GM12878 (cell line): ENCODE measurements around the gene MAPKAP1. TPM values are rescaled to one million over a fixed set of nuclear protein-coding genes. Genes with fewer than 3 reads are reported as not detected.

Experiments used
- ASH2L ChIP-seq: fragments of 300-600, 200-600 bp; sonication (generic); IDR thresholded peaks from 2 replicates; pipeline ENCODE4 v1.6.1; 2017; ENCODE audit warnings: low read depth, mild to moderate bottlenecking, borderline replicate concordance
- CEBPB ChIP-seq, 2 experiments: fragments of 150-350 bp in 1 of 2; IDR thresholded peaks; 2 replicates each; pipeline ENCODE4 v1.6.1; 2012 to 2014; ENCODE audit warnings: low read depth in 2 of 2, low read length in 2 of 2, borderline replicate concordance in 1 of 2, inconsistent platforms in 1 of 2
- CHD1 ChIP-seq: IDR thresholded peaks from 2 replicates; pipeline ENCODE4 v1.6.1; 2012; ENCODE audit warnings: low read depth, low read length, improper control_type of control experiment
- ETV6 ChIP-seq, 2 experiments: fragments of 450-650 bp in 1 of 2; IDR thresholded peaks in 1 of 2; conservative IDR thresholded peaks in 1 of 2; 2 replicates each; pipeline ENCODE4 v1.6.1; 2014; ENCODE audit warnings: antibody characterized with exemption in 1 of 2, borderline replicate concordance in 1 of 2, low read depth in 1 of 2, mild to moderate bottlenecking in 1 of 2, moderate library complexity in 1 of 2
- GATAD2B ChIP-seq: fragments of 450-650 bp; conservative IDR thresholded peaks from 2 replicates; pipeline ENCODE4 v1.6.1; 2017; ENCODE audit warnings: low read depth, mild to moderate bottlenecking, moderate library complexity
- HCFC1 ChIP-seq: fragments of 150-350 bp; IDR thresholded peaks from 2 replicates; pipeline ENCODE4 v1.6.1; 2014; ENCODE audit warnings: low read length
- HDAC6 ChIP-seq: fragments of 200-600 bp; sonication (generic); IDR thresholded peaks from one replicate; pipeline ENCODE4 v1.8.0; 2017; ENCODE audit warnings: antibody characterized with exemption; ENCODE audit not compliant: unreplicated experiment
- IRF4 ChIP-seq: IDR thresholded peaks from 2 replicates; pipeline ENCODE4 v1.6.1; 2011; ENCODE audit warnings: low read depth, low read length
- NBN ChIP-seq: fragments of 450-650 bp; IDR thresholded peaks from 2 replicates; pipeline ENCODE4 v1.6.1; 2016
- NFIC ChIP-seq: IDR thresholded peaks from 2 replicates; pipeline ENCODE4 v1.6.1; 2012; ENCODE audit warnings: low read depth, mild to moderate bottlenecking, inconsistent platforms, low read length, moderate library complexity
- POLR2AphosphoS5 ChIP-seq: IDR thresholded peaks from 2 replicates; pipeline ENCODE4 v1.6.1; 2011; ENCODE audit warnings: mild to moderate bottlenecking, low read length, inconsistent platforms
- STAT3 ChIP-seq: IDR thresholded peaks from 2 replicates; pipeline ENCODE4 v1.6.1; 2011; ENCODE audit warnings: low read depth, low read length, improper control_type of control experiment
- SUPT20H ChIP-seq: IDR thresholded peaks from 2 replicates; pipeline ENCODE4 v1.6.1; 2011; ENCODE audit warnings: low read depth, mild to moderate bottlenecking, low read length, moderate library complexity, borderline replicate concordance; ENCODE audit not compliant: control insufficient read depth
- YBX1 ChIP-seq: fragments of 450-650 bp; IDR thresholded peaks from 2 replicates; pipeline ENCODE4 v1.6.1; 2016; ENCODE audit warnings: antibody characterized with exemption
- polyA plus RNA-seq, 11 experiments: library from polyadenylated mRNA; depleted of rRNA in 4 of 11; unstranded in 6 of 11; stranded (reverse) in 5 of 11; fragments of >200 nt; fragmentation: Nextera tagmentation in 4 of 11; fragmentation: Illumina TruSeq in 1 of 11; extraction: Ambion mirVana in 4 of 11; extraction: Trizol in 1 of 11; gene quantifications; 1 replicate in 1 of 11; 2 replicates in 10 of 11; pipeline versions ENCODE4 v1.2.1 to v1.2.3, GENCODE V29; 2011 to 2016; ENCODE audit warnings: inconsistent platforms in 2 of 11, missing spikeins in 2 of 11, low read depth in 1 of 11
- total RNA-seq, 4 experiments: library from RNA; depleted of rRNA in 3 of 4; stranded (reverse); fragments of >200 nt in 3 of 4; fragmentation: Illumina TruSeq in 1 of 4; extraction: Trizol in 1 of 4; gene quantifications; 2 replicates each; pipeline versions ENCODE4 v1.2.1 to v1.2.3, GENCODE V29; 2013 to 2021
- TF ChIP-seq, protein P1 (sequence below): IDR thresholded peaks from 2 replicates; pipeline ENCODE4 v1.6.1; 2011; ENCODE audit warnings: borderline replicate concordance, low read depth, mild to moderate bottlenecking, moderate library complexity, mixed read lengths, low read length; ENCODE audit not compliant: insufficient read depth; ENCODE audit errors: extremely low read length
- TF ChIP-seq, protein P2 (sequence below): fragments of 450-650 bp; IDR thresholded peaks from 2 replicates; pipeline ENCODE4 v1.6.1; 2018; ENCODE audit warnings: borderline replicate concordance, mild to moderate bottlenecking; ENCODE audit not compliant: partially characterized antibody
- TF ChIP-seq, protein P3 (sequence below): IDR thresholded peaks from 2 replicates; pipeline ENCODE4 v1.6.1; 2012; ENCODE audit warnings: low read depth, low read length, improper control_type of control experiment
- TF ChIP-seq, protein P4 (sequence below): fragments of 450-650 bp; IDR thresholded peaks from 2 replicates; pipeline ENCODE4 v1.6.1; 2016; ENCODE audit warnings: mild to moderate bottlenecking, moderate library complexity, borderline replicate concordance

Gene MAPKAP1
- total and polyA plus RNA-seq, 10 of the 15 experiments (the other 5 are each of a cell fraction or from before 2014, with no cell fraction given): 5.1 to 188 (median 105) TPM

DNA sequence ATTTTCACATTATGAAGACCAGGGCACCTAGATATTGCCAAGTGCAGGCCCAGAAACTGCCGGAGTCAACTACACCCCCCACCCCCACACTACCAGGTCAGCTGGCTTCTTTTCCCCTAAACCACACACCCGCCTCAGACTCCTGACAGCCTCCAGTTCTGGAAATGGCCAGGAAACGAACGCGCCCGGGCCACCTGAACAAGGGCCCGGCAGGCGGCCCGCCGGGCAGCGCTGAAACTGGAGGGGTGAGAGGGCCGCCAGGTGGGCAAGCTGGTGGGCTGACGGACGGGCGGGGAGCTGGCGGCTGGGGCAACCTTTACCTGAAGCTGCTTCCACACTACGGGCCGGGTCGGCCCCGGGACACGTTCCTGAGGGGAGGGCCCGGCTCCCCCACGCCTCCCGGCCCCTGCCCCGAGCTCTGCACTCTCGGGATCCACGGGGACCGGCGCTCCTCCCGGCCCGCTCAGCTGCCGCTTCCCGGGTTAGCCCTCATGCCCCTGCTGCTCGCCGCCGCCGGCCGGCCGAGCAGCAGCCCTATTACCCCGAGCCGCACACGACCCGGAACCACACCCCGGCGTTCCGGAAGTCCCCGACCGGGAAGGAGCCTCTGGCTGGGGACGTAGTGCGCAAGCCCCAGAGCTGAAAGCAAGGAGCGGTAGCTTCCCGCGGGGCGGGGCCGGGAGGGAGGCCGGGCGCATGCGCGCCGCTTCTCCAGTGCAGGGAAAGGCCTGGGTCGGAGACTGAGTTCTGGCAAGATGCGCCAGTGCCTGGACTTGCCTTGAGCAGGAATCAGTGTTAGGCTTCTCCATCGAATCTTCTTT lies at the start of gene MAPKAP1 (continued):
- TF ChIP-seq IRF4 (no peak), YBX1 (no peak), GATAD2B (peak; percentile 90; the same call in 1 of the 2 replicates), HCFC1 (peak; percentile 69), ETV6 (conservative IDR thresholded peaks at IDR 0.05 in 1 of 2, IDR thresholded peaks at IDR 0.05 in 1 of 2; ENCODE audit: borderline replicate concordance in 1 of 2, low read depth in 1 of 2) (no peak), NFIC (no peak), HDAC6 (no peak), NBN (no peak), CHD1 (no peak; the same call in 1 of the 2 replicates), ASH2L (peak; percentile 82; the same call in 1 of the 2 replicates), POLR2AphosphoS5 (peak; percentile 84), SUPT20H (no peak), CEBPB (IDR thresholded peaks at IDR 0.05; ENCODE audit: borderline replicate concordance in 1 of 2, low read depth in 2 of 2, low read length in 2 of 2) (no peak), STAT3 (no peak)
- TF ChIP-seq, protein P1, sequence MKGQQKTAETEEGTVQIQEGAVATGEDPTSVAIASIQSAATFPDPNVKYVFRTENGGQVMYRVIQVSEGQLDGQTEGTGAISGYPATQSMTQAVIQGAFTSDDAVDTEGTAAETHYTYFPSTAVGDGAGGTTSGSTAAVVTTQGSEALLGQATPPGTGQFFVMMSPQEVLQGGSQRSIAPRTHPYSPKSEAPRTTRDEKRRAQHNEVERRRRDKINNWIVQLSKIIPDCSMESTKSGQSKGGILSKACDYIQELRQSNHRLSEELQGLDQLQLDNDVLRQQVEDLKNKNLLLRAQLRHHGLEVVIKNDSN: no peak
- TF ChIP-seq, protein P2, sequence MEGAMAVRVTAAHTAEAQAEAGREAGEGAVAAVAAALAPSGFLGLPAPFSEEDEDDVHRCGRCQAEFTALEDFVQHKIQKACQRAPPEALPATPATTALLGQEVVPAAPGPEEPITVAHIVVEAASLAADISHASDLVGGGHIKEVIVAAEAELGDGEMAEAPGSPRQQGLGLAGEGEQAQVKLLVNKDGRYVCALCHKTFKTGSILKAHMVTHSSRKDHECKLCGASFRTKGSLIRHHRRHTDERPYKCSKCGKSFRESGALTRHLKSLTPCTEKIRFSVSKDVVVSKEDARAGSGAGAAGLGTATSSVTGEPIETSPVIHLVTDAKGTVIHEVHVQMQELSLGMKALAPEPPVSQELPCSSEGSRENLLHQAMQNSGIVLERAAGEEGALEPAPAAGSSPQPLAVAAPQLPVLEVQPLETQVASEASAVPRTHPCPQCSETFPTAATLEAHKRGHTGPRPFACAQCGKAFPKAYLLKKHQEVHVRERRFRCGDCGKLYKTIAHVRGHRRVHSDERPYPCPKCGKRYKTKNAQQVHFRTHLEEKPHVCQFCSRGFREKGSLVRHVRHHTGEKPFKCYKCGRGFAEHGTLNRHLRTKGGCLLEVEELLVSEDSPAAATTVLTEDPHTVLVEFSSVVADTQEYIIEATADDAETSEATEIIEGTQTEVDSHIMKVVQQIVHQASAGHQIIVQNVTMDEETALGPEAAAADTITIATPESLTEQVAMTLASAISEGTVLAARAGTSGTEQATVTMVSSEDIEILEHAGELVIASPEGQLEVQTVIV: no peak
- TF ChIP-seq, protein P3, sequence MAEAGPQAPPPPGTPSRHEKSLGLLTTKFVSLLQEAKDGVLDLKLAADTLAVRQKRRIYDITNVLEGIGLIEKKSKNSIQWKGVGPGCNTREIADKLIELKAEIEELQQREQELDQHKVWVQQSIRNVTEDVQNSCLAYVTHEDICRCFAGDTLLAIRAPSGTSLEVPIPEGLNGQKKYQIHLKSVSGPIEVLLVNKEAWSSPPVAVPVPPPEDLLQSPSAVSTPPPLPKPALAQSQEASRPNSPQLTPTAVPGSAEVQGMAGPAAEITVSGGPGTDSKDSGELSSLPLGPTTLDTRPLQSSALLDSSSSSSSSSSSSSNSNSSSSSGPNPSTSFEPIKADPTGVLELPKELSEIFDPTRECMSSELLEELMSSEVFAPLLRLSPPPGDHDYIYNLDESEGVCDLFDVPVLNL: no peak
- TF ChIP-seq, protein P4, sequence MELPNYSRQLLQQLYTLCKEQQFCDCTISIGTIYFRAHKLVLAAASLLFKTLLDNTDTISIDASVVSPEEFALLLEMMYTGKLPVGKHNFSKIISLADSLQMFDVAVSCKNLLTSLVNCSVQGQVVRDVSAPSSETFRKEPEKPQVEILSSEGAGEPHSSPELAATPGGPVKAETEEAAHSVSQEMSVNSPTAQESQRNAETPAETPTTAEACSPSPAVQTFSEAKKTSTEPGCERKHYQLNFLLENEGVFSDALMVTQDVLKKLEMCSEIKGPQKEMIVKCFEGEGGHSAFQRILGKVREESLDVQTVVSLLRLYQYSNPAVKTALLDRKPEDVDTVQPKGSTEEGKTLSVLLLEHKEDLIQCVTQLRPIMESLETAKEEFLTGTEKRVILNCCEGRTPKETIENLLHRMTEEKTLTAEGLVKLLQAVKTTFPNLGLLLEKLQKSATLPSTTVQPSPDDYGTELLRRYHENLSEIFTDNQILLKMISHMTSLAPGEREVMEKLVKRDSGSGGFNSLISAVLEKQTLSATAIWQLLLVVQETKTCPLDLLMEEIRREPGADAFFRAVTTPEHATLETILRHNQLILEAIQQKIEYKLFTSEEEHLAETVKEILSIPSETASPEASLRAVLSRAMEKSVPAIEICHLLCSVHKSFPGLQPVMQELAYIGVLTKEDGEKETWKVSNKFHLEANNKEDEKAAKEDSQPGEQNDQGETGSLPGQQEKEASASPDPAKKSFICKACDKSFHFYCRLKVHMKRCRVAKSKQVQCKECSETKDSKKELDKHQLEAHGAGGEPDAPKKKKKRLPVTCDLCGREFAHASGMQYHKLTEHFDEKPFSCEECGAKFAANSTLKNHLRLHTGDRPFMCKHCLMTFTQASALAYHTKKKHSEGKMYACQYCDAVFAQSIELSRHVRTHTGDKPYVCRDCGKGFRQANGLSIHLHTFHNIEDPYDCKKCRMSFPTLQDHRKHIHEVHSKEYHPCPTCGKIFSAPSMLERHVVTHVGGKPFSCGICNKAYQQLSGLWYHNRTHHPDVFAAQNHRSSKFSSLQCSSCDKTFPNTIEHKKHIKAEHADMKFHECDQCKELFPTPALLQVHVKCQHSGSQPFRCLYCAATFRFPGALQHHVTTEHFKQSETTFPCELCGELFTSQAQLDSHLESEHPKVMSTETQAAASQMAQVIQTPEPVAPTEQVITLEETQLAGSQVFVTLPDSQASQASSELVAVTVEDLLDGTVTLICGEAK: peak; percentile 94
